Omental fat pad (tissue), 4 donors: ENCODE data around the gene TMEM97. TPM values are rescaled to one million over a fixed set of nuclear protein-coding genes. Genes with fewer than 3 reads are reported as not detected.
"Not testable (repeated sequence)": the region's sequence is repeated elsewhere in the genome, so short reads cannot be mapped to it uniquely, and the experiment has no call there.

ENCODE experiments used
- ATAC-seq: fragments of 150-250 bp; one replicate; pipeline ENCODE4 v1.9.1; 2016; ENCODE audit warnings: mild to moderate bottlenecking, moderate library complexity; ENCODE audit not compliant: low FRiP score
- DNase-seq: peaks from one replicate; pipeline ENCODE4 v3.0.0-alpha.2; 2019; ENCODE audit warnings: low spot score
- total RNA-seq, 4 donors: library from RNA; depleted of rRNA; stranded (reverse); fragments of >200 nt; gene quantifications; one replicate each; pipeline ENCODE4 v1.1.0, GENCODE V29; 2016
- TF ChIP-seq, protein P1 (sequence below), 3 donors: fragments of 450-650 bp; IDR thresholded peaks; one replicate each; pipeline ENCODE4 v1.5.1; 2016 to 2017; ENCODE audit warnings: antibody characterized with exemption in 3 of 3, mild to moderate bottlenecking in 3 of 3, moderate library complexity in 2 of 3

TMEM97 gene
- 1 to 10 TPM; 3.3 to 10.0 (median 5.1) TPM for total RNA-seq

DNA sequence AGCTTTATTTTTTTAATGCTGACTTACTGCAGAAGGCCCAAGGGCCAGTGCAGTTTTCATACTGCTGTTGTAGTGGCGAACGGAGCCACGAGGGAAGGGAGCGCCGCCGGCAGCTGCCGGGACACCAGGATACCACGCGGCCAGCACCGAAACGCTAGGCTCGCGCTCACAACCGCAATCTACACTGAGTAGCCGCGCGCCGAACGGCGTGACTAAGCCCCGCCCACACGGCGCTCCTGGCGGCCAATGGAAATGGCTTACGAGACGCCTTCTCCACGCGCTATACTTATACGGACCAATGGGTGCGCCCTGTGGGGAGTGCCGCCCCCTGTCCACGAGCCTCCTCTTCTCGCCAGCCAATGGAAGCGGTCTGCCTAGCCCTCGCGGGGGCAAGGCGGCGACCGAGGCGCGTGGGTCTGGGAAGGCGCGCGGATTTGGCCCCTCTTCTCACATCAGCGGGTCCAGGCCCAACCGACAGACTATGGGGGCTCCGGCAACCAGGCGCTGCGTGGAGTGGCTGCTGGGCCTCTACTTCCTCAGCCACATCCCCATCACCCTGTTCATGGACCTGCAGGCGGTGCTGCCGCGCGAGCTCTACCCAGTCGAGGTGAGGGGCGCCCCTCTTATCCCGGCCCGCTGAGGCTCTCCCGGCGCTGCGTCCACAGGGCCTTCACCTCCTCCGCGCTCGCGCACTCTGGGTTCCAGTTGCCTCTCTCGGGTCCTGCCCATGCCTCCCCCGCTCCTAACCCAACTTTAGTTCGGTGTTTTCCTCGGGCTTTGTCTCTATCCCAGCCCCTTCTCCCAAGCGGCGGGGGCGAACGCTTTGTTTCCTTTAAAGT lies at the start of gene TMEM97:
Gene TMEM97 (plus strand): TSS at position 442 of the 839 bp plus-strand sequence. CDS start 40 bp downstream, at position 482.
- ATAC-seq (peak; percentile 99), DNase-seq (peak; percentile 90)
- TF ChIP-seq, protein P1, sequence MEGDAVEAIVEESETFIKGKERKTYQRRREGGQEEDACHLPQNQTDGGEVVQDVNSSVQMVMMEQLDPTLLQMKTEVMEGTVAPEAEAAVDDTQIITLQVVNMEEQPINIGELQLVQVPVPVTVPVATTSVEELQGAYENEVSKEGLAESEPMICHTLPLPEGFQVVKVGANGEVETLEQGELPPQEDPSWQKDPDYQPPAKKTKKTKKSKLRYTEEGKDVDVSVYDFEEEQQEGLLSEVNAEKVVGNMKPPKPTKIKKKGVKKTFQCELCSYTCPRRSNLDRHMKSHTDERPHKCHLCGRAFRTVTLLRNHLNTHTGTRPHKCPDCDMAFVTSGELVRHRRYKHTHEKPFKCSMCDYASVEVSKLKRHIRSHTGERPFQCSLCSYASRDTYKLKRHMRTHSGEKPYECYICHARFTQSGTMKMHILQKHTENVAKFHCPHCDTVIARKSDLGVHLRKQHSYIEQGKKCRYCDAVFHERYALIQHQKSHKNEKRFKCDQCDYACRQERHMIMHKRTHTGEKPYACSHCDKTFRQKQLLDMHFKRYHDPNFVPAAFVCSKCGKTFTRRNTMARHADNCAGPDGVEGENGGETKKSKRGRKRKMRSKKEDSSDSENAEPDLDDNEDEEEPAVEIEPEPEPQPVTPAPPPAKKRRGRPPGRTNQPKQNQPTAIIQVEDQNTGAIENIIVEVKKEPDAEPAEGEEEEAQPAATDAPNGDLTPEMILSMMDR (IDR thresholded peaks at IDR 0.05) = no peak

DNA sequence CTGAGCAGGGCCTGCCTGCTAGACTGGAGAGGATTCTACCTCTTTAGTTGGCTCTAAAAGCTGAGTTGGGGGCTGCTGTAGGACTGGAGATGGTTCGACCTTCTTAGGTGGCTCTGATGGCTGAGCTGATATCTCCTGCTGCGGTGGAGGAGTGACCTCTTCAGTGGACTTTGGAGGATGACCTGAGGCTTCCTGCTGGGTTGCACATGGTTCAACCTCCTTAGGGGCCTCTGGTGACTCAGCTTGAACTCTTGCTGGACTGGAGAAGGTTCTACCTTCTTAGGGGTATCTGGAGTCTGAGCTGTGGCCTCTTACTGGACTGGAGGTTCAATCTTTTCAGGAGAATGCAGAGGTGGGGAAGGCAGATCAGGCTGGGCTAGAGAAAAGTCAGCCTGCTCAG lies 48.9 kb upstream of the TMEM97 start:
- TF ChIP-seq, protein P1 (IDR thresholded peaks at IDR 0.05) = no peak
- no peak for ATAC-seq
- no peak for DNase-seq

DNA sequence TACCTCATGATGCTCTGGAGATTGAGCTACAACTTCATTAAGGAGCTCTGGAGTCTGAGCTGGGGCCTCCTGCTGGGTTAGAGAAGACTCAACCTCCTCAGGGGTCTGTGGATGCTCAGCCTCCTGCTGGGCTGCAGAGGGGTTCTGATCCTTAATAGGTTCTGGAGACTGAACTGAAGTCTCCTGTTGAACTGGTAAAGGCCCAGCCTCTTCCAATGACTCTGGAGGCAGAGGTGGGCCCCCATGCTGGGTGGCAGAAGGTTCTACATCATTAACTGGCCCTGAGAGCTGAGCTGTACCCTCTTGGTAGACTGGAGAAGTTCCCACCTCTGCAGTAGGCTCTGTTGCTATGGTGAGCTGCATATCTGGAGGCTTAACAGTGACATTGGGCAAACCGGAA lies 48.1 kb upstream of the TMEM97 start:
- DNase-seq (no peak), ATAC-seq (no peak)
- TF ChIP-seq, protein P1 (IDR thresholded peaks at IDR 0.05) = no peak

DNA sequence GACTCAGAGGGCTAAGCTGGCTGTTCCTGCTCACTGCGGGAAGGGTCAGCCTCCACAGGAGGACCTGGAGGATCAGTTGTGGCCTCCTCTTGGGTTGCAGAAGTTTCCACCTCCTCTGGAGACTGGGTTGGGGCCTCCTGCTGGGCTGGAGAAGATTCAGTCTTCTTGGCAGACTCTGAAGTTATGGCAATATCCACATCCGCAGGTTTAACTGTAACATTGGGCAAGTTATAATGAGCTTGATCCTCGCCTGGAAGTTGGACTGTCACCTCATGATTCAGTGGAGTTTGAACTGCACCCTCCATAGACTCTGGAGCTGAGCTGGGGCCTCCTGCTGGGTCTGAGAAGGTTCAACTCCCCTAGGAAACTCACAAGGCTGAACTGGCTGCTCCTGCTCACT lies 47.6 kb upstream of the TMEM97 start:
- DNase-seq (no peak), ATAC-seq (no peak)
- TF ChIP-seq, protein P1 (IDR thresholded peaks at IDR 0.05) = no peak

DNA sequence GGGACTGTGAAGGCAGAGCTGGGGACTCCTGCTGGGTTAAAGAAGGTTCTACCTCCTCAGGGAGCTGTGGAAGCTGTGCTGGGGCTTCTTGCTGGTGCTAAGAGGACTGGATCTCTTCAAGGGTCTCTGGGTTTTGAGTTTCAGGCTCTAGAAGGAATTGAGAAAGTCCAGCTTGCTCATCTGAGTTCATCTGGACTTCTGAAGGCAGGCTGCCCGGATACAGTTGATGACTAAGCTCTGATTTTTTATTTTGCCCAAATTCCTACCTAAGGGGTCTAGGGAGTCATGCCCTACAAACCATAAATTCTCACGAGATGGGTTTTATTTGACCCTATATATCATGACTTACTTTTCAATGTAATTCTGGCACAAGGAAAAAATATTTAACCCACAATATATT lies 46.8 kb upstream of the TMEM97 start:
- DNase-seq (no peak), ATAC-seq (no peak)
- TF ChIP-seq, protein P1 (IDR thresholded peaks at IDR 0.05) = no peak

DNA sequence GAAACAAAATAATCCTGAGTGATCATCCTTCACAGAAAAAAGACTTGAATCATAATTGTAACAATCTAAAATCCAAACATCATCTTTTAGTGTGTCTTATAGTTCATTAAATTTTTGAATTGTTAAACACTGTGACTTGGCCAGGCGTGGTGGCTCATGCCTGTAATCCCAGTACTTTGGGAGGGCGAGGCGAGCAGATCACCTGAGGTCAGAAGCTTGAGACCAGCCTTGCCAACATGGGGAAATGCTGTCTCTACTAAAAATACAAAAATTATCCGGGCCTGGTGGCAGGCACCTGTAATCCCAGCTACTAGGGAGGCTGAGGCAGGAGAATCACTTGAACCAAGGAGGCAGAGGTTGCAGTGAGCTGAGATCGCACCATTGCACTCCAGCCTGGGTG lies 45.7 kb upstream of the TMEM97 start:
- ATAC-seq, DNase-seq: not testable (repeated sequence)

DNA sequence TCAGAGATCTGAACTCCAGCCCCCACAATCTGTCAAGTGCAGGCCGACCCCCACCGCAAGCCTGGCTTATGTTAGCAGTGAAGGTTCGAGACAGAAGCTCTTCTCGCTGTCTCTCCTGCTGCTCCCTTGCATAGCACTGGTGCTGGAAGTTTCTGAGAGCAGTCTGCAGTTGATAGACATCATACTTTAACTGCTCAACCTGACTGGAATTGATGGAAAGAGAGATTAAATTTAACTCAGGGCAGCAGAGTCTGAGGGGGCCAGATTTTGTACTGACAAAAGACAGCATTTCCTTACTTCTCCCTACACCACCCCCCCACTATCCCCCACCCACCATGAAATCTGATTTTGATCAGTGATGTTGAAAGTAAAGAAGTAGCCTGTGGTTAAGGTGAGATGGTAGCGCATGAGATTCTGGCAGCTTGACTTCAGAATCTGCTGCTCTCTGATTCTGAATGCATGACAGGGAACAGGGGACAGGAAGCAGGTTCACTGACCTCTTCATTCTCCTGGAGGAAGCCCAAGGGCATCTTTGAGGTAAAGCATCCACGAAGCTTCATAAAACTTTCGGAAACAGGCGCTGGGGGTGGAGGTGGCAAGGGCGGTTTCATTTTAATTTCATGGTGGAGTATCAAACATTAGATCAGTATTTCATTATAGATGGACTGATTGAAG lies 44.3 kb upstream of the TMEM97 start:
- DNase-seq = no peak
- ATAC-seq = no peak
- TF ChIP-seq, protein P1 (IDR thresholded peaks at IDR 0.05) = no peak
